GM12873 (cell line): ENCODE results near the gene CEP170.

Experiments used
- CTCF ChIP-seq: IDR thresholded peaks from 2 replicates; pipeline ENCODE4 v1.5.1; 2012; ENCODE audit warnings: low read depth, mild to moderate bottlenecking, moderate library complexity, low read length, control low read depth; ENCODE audit not compliant: insufficient read depth; ENCODE audit errors: missing control alignments

CEP170 gene

DNA sequence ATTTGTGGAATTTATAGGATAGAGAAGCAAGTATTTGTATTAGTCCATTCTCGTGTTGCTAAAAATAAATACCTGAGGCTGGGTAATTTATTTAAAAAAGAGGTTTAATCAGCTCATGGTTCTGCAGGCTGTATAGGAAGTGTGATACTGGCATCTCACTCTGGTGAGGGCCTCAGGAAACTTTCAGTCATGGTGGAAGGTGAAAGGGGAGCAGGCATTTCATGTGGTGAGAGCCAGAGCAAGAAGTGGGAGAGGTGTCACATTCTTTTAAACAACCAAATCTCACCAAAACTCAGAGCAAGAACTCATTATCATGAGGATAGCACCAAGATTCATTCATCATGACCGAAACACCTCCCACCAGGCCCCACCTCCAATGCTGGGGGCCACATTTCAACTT is 18.9 kb upstream of the CEP170 start:
- TF ChIP-seq CTCF = no peak

DNA sequence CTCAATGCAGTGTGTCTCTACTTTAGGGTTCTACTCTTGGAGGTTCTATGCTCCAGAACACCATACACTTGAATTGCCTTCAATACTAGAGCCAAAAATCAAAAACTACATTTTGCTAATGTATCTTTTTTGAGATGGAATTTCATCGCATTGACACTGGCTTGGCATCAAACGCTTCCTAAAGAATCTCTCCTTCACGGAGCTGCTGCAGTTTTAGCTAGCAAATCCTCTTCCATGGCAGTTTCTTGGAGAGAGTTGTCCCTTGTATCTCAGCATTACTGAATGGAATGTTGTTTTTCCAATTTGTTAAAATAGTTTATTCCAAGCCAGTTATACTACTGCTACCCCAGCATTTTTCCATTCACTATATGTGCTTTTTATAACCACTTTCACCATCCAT is 18.4 kb upstream of the CEP170 start:
- no peak for TF ChIP-seq CTCF

DNA sequence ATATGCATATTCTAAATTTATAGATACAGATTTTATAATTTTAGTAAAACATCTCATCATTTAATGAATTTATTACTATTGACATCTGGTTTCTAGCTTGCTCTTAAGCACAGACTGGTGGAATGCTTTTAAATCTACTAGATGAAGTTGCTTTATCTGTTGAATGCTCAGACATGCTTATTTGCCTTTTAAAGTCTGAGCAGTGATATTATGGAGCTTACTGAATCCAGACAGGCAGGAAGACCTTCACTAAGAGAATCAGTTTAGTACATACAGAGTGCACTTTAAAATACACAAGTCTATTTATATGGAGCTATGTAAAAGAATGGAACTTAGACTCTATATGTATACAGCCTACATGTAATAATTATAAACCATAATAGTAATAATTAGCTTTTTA is 17.3 kb upstream of the CEP170 start:
- no peak for TF ChIP-seq CTCF

DNA sequence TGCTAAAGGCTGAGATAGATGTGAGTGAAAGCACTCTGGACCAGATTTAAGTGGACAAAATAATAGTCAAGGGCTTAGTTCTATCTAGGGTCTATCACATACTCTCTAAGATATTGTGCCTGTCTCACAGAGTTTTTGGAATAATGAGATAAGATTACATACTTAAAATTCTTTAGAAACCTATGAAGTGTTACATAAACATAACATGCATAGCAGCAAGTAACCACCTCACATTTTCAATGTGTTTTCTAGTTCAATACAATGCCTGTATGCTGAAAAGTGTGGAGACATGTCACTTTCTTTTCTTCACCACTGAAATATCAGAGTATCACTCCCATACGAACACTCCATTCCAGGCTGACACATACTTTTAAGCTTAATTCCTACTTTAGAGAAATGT is 16.9 kb upstream of the CEP170 start:
- TF ChIP-seq CTCF = no peak

DNA sequence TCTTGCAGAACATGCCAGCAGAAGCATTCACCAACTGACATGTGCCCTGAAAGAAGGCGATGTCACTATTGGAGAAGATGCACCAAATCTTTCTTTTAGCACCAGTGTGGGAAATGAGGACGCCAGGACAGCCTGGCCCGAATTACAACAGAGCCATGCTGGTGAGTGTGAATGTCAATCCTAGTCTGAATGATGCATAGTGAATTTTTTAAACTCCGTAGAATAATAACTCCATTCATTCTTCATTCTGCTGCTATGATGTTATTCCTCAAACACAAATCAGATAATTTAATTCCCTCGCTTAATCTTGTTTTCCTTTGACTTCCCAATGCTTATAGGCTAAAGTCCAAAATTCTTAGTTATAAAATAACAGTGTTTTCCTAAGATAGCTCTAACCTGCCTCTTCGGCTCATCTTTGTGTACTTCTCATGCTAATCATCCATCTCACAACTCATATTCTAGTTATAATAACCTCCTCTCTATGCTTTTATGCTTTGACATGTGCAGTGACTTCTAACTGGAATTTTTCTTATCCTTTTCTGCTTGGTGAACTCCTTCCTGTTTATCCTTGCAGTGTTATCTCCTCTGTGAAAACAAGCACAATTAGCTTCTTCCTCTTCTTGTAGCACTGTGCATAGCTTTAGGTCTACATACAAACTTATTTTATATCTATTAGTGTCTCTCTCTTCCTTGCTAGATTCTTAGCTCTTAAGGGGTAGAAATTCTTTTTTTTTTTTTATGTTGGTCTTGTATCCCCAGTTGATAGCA is 15.2 kb upstream of the CEP170 start:
- TF ChIP-seq CTCF = no peak

- no peak for TF ChIP-seq CTCF
These were observed 14.3 kb upstream of the CEP170 start for GRCh38 chr1:243269461-243269801.

DNA sequence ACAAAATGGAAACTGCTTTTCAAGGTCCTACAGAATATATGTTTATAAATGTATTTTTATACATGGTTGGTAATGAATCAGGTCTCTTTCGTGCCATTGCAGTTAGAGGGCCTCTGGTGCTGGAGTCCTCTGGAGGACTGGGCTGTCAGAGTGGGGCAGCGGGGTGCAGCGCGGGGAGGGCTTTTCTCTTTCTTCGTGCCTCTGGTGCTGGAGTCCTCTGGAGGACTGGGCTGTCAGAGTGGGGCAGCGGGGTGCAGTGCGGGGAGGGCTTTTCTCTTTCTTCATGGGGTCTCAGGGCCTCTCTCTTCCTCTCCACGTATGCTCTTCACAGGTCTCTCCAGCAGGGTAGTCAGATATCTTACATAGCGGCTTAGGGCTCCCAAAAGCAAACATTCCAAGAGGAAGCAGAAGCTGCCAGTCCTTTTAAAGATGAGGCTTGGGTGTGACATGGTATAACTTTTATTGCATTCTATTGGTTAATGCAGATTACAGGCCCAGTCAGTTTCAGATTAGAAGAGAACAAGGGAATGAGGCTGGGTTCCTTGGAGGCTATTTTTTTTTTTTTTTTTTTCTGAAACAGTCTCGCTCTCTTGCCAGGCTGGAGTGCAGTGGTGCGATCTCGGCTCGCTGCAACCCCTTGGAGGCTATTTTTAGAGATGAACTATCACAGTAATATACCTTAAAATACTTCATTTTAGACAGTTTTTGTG is 13.8 kb upstream of the CEP170 start:
- no peak for TF ChIP-seq CTCF
